ENCODE results near the gene SPAG7. TPM values are rescaled to one million over a fixed set of nuclear protein-coding genes. Genes with fewer than 3 reads are reported as not detected.

SPAG7 gene
- total and polyA plus RNA-seq, 12 donors = 95.5 to 189 (median 136) TPM

DNA sequence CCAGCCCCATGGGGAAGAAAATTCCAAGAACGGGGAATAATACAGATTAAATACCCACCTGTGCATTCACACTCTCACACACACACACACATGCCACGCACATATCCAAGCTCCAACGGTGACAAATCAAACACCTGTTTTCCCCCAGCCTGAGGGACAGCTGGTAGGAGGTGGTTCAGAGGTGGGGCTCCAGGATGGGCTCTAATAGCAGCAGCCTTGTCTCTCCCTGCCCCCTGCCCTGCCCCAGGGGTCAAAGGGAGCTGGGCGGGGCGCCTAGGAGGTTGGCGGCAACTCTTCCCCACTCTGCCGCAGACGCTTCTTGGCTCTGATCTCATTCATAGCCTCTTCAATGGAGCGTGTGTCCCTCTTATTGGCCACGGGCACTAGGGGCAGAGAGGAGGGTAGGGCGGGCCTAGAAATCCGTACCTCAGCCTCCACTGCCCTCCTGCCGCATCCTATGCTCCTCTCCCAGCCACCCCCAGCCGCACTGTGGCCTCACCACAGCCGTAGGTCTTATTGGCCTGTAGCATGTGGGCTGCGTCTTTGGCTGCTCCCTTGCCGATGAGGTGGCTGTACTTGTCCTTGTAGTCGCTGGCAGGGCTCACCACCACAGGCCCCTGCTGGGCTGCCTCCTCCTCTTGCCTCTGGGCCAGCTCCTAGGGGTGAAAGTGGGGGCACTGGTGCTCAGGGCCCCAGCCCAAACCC lies 8.2 kb downstream of the SPAG7 start:
- ATAC-seq (peak in 1 of 8 donors; percentile 24), DNase-seq (no peak)
- 83 to 91% methylated on average over 18 of the region's 18 CpGs for WGBS, 2 donors
- Histone ChIP-seq H3K9me3 (no peaks in the 10 kb centered on the region), H3K27me3 (no peaks in the 10 kb centered on the region), H3K27ac (no peak overlapping the region), H3K4me3 (no peak overlapping the region), H3K36me3 (peaks cover 0 to 57% (median 22%) of the 10 kb centered on the region in 9 donors), H3K4me1 (peaks cover 0 to 26% (median 0%) of the 10 kb centered on the region in 9 donors)
- TF ChIP-seq, protein P1, sequence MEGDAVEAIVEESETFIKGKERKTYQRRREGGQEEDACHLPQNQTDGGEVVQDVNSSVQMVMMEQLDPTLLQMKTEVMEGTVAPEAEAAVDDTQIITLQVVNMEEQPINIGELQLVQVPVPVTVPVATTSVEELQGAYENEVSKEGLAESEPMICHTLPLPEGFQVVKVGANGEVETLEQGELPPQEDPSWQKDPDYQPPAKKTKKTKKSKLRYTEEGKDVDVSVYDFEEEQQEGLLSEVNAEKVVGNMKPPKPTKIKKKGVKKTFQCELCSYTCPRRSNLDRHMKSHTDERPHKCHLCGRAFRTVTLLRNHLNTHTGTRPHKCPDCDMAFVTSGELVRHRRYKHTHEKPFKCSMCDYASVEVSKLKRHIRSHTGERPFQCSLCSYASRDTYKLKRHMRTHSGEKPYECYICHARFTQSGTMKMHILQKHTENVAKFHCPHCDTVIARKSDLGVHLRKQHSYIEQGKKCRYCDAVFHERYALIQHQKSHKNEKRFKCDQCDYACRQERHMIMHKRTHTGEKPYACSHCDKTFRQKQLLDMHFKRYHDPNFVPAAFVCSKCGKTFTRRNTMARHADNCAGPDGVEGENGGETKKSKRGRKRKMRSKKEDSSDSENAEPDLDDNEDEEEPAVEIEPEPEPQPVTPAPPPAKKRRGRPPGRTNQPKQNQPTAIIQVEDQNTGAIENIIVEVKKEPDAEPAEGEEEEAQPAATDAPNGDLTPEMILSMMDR (IDR thresholded peaks at IDR 0.05) = no peak
- intact Hi-C loops (cut with DNase I) = no loop called here

DNA sequence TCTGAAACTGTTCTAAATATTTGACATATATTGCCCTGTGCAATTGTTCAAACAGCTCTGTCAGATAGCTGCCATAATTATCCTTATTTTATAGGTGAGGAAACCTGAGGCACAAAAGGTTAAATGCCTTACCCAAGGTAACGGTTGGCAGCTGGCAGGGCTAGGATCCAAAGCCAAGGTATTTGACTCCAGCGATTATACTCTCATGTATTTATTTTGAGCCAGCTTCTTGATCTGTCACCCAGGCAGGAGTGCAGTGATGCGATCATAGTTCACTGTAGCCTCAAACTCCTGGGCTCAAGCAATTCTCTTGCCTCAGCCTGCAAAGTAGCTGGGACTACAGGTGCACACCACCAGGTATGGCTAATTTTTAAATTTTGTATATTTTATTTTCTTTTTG lies 9.5 kb downstream of the SPAG7 start:
- intact Hi-C loops (cut with DNase I) = no loop called here
- H3K36me3 ChIP-seq = peaks cover 0 to 55% (median 22%) of the 10 kb centered on the region in 9 donors
- ATAC-seq (peak in 3 of 8 donors; percentile 18 to 46 (median 34)), DNase-seq (no peak)
- H3K4me1 ChIP-seq = peaks cover 0 to 34% (median 0%) of the 10 kb centered on the region in 9 donors
- H3K27ac ChIP-seq = peak overlapping the region in 2 of 10 donors; percentile 6 to 41
- WGBS, 2 donors = 53 to 69% methylated on average over 3 of the region's 3 CpGs
- H3K9me3 ChIP-seq = no peaks in the 10 kb centered on the region
- TF ChIP-seq, protein P1 (IDR thresholded peaks at IDR 0.05) = no peak
- no peak overlapping the region for H3K4me3 ChIP-seq
- H3K27me3 ChIP-seq = no peaks in the 10 kb centered on the region

DNA sequence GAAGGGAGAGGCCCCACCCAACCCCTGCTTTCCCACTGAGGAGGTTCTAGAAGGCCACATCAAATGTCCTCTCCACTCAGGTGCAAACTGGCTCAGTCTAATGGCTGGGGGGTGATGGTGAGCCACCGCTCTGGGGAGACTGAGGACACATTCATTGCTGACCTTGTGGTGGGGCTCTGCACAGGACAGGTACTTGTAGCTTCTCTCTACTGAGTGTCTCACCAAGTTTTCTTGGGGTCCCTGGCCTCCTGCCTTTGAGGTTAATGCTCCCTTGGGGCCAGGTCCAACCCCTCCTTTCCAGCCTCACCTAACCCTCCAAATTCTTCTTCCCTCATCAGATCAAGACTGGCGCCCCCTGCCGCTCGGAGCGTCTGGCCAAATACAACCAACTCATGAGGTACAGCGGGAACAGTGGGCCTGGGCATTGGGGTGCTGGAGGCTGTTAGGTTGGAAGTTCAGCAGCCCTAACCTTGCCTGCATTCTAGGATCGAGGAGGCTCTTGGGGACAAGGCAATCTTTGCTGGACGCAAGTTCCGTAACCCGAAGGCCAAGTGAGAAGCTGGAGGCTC lies 11.0 kb downstream of the SPAG7 start:
- intact Hi-C loops (cut with DNase I) = no loop called here
- Histone ChIP-seq H3K27me3 (no peaks in the 10 kb centered on the region), H3K4me3 (no peak overlapping the region), H3K36me3 (peaks cover 0 to 47% (median 22%) of the 10 kb centered on the region in 9 donors), H3K4me1 (peaks cover 0 to 48% (median 0%) of the 10 kb centered on the region in 9 donors), H3K27ac (no peak overlapping the region), H3K9me3 (no peaks in the 10 kb centered on the region)
- 76 to 78% methylated on average over 10 of the region's 10 CpGs for WGBS, 2 donors
- DNase-seq (no peak), ATAC-seq (no peak)
- TF ChIP-seq, protein P1 (IDR thresholded peaks at IDR 0.05) = peak in 6 of 9 donors; percentile 21 to 45 (median 32)

DNA sequence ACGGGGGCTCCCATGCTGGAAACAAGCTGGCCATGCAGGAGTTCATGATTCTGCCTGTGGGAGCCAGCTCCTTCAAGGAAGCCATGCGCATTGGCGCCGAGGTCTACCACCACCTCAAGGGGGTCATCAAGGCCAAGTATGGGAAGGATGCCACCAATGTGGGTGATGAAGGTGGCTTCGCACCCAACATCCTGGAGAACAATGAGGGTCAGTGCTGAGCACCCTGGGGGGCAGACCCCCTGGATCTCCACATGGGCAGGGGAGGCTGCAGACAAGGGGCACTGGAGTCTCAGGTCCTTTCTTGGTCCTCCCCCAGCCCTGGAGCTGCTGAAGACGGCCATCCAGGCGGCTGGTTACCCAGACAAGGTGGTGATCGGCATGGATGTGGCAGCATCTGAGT lies 12.5 kb downstream of the SPAG7 start:
- Histone ChIP-seq H3K27ac (no peak overlapping the region), H3K36me3 (peaks cover 0 to 32% (median 15%) of the 10 kb centered on the region in 9 donors), H3K9me3 (no peaks in the 10 kb centered on the region), H3K27me3 (no peaks in the 10 kb centered on the region), H3K4me1 (peaks cover 3 to 62% (median 12%) of the 10 kb centered on the region in 9 donors), H3K4me3 (no peak overlapping the region)
- ATAC-seq (no peak), DNase-seq (no peak)
- WGBS, 2 donors = 96 to 97% methylated on average over 8 of the region's 8 CpGs
- TF ChIP-seq, protein P1 (IDR thresholded peaks at IDR 0.05) = no peak
- intact Hi-C loops (cut with DNase I) = no loop called here
